22Rv1 (cell line): ENCODE results near the gene CCDC85B.

Experiments
- CTCF ChIP-seq: fragments of 450-650 bp; IDR thresholded peaks from 2 replicates; pipeline ENCODE4 v1.5.1; 2017; ENCODE audit warnings: mild to moderate bottlenecking
- ZFX ChIP-seq: fragments of 450-650 bp; IDR thresholded peaks from 2 replicates; pipeline ENCODE4 v1.6.1; 2017; ENCODE audit warnings: antibody characterized with exemption, borderline replicate concordance

- TF ChIP-seq CTCF (no peak), ZFX (no peak)
Observed at GRCh38 chr11:65863889-65864705, 26.4 kb upstream of the CCDC85B start.
